ENCODE data around the gene RFX1.
"Not testable (repeated sequence)": the region's sequence is repeated elsewhere in the genome, so short reads cannot be mapped to it uniquely, and the experiment has no call there.

The RFX1 gene

DNA sequence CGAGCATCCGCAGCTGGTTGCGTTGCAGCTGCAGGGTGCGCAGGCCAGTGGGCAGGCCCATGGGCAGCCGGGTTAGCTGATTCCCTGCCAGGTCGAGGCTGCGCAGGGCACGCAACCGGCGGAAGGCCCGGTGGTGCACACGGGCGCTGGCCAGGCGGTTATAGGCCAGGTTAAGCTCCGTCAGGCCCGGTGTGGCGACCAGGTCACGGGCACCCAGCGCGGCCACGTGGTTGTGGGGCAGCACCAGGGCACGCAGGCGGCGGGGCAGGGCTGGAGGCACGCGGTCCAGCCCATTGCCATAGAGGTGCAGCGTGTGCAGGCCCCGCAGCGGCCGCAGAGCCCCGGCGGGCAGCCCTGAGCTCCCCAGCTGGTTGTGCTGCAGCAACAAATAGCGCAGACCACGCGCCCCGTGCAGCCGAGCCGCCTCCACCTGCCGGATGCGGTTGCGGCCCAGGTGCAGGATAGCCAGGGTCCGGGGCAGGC is 73.2 kb downstream of the RFX1 start:
- no peak for DNase-seq

DNA sequence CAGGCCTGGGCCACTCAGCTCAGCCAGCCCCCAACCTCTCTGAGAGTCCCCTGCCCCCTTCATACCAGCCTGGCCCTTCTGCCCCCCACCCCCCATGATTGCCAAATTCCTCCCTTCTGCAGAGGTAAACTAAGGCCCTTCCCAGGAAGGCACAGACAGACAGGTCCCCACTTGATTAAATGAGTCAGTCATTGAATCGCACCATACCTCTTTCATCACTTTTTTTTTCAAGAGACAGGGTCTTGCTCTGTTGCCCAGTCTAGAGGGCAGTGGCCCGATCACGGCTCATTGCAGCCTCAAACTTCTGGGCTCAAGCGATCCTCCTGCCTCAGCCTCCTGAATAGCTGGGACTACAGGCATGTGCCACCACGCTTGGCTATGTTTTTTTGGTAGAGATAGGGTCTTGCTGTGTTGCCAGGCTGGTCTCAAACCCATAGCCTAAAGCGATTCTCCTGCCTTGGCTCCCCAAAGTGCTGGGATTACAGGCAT is 73.9 kb downstream of the RFX1 start:
- DNase-seq: no peak

DNA sequence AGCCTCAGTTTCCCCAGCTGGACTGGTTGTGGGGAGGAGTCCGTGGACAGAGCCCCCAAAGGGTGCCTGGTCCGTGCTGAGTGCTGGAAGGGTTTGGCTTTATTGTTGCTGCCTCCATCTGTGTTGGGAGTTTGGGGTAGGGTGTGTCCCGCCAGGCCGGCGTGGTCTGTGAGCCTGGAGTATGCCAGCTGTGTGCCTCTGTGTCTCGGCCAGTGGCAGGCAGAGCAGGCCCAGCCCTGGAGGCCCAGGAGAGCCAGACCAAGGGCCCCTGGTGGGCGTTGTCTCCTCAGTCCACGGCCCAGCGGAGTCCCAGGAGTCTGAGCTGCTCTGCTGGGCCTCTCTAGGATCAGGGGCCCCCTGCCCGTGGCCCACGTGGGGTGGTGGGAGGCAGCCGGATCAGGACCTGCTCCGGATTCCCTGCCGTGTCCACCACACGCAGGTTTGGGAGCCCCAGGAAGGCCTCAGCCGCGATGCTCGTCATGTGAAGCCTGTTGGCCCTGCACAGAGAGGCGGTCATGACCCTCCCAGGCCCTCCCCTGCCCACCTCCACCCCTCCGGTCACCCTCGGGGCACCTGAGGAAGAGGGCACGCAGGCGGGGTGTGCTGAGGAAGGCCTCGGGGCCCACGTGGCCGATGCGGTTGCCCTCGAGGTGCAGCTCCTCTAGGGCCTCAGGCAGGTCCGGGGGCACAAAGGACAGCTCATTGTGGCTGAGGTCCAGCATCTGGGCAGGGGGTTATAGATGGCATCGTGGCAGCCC is 74.5 kb downstream of the RFX1 start:
- DNase-seq: no peak

DNA sequence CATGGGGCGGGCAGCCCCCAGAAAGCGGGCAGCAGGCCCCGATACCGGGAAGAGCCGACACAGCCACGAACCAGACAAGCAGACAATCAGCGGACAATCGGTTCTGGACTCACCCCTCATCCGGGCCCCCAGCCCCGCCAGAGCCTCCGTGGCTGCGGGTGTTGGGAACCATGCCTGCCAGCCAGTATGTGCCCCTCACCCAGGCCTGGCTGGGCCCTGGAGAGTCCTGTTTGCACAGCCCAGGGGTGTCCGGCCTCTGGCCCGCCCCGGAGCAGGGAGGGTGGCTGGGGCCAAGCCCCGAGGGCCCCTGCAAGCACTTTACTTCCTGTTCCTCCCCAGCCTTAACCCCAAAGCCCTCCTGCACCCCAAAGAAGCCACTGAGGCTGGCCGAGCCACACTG is 75.7 kb downstream of the RFX1 start:
- DNase-seq: no peak

DNA sequence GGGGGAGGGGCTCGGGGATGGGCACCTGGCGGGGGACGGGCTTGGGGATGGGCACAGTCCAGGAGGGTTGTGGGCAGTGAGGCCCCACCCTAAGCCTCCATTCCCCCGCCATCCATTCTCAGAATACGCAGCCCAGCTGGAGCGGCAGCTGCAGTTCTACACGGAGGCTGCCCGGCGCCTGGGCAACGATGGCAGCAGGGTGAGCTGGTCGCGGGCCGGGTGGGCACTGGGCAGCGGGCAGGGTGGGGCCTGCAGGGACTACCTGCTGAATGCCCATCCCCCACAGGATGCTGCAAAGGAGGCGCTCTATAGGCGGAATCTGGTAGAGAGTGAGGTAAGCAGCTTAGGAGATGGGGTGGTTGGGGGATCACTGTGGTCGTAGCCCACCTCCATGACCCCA is 76.2 kb downstream of the RFX1 start:
- no peak for DNase-seq

DNA sequence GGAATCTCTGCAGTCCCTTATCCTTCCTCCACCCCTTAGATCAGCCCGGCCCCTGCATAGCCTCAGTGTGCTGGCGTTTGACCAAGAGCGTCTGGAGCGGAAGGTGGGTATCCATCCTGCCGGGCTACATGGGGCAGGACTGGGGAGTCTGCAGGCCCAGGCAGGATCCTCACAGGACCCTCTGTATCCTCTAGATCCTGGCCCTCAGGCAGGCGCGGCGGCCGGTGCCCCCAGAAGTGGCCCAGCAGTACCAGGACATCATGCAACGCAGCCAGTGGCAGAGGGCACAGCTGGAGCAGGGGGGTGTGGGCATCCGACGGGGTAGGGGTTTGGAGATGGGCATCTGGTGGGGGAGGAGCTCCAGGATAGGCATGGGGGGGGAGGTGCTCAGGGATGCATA is 76.8 kb downstream of the RFX1 start:
- no peak for DNase-seq

DNA sequence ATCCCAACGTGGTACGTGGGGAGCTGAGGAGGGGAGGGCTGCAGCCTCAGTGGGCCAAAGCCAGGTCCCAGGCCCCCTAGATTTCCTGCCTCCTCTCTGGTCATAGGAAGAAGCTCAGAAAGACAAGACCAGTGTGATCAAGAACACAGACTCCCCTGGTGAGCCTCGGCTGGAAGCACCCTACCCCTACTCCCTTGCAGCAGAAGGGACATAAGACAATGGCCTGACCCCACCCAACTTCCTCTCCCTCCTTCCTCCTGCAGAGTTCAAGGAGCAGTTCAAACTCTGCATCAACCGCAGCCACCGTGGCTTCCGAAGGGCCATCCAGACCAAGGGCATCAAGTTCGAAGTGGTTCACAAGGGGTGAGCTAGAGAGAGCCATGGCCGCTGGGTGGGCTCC is 79.4 kb downstream of the RFX1 start:
- DNase-seq: no peak

DNA sequence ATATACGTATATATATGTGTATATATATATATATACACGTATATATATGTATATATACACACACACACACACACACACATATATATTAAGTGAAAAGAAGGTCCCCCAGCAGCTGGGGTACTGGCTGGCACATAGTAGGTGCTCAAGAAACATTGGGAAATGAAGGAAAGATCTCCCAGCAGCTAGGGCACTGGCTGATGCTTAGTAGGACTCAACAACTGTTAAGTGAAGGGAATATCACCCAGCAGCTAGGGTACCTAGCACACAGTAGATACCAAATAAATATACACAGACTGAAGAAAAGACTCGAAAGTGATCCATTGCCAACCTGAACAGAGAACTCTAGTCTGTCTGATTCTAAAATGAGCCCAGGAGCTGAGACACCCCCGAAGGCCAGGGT is 80.1 kb downstream of the RFX1 start:
- no peak for DNase-seq

DNA sequence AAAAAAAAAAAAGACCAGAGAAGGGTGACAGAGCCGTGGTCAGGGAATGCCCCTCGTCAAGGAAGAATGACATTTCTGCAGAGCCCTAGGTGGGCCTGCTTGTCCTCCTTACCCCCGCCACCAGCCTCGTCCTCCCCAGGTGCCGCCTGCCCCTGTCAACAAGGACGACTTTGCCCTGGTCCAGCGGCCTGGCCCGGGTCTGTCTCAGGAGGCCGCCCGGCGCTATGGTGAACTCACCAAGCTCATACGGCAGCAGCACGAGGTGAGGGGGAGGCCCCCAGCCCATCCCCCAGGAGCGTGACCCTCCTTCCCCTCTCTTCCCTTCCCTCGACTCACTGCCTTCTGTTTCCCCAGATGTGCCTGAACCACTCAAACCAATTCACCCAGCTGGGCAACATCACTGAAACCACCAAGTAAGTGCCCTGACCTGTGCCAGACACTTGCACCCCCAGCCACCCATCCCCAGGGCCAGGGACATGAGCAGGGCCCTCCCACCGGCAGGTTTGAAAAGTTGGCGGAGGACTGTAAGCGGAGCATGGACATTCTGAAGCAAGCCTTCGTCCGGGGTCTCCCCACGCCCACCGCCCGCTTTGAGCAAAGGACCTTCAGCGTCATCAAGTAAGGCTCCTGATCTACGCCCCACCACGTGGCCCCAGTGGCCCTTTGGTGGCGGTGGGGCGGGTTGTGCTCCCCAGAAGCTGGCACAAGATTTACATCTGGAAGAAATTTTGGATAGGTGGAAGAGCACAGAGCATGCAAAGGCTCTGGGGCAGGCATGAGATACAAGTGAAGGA is 82.7 kb downstream of the RFX1 start:
- DNase-seq: no peak

DNA sequence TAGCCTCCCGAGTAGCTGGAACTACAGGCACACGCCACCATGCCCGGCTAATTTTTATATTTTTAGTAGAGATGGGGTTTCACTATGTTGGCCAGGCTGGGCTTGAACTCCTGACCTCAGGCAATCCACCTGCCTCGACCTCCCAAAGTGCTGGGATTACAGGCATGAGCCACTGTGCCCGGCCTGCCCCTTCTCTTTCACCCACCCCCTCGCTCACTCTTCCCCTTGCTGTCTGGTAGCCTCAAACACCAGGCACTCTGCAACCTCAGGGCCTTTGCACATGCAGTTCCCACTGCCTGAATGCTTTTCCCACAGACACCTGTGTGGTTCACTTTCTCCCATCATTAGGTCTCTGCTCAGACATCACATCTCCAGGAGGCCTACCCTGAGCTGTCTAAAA is 84.0 kb downstream of the RFX1 start:
- not testable (repeated sequence) for DNase-seq

DNA sequence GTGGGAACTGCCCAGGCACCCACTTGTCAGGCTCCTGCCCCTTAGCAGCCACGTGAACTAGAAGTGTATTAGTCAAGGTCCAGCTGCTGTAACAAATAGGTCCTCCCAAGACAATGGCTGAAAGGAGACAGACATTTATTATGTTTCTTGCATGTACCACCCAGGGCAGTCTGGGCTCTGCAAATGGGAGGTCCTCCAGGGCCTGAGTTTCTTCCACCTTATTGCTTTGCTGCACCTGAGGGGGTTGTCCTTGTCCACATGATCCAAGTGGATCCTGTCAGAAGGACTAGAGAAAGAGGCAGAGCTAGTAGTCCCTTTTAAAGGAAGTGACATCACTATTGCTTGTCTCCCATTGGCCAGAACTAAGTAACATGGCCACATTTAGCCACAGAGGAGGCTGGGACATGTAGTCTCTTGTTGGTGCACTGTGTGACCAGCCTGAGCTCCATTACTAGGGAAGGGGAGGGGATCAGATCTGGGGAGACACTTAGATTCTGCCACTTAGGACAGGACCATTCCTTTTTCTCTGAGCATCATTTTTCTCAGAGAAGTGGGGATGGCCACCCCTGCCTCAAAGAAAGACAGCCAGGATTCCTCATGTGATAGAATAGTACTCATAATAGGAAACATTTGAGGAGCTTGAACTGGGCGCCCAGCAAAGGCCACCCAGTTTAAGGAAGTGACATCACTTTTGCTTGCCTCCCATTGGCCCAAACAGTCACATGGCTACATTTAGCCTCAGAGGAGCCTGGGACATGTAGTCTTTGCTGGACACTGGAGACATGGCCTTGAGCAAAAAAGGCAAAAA is 85.0 kb downstream of the RFX1 start:
- no peak for DNase-seq

DNA sequence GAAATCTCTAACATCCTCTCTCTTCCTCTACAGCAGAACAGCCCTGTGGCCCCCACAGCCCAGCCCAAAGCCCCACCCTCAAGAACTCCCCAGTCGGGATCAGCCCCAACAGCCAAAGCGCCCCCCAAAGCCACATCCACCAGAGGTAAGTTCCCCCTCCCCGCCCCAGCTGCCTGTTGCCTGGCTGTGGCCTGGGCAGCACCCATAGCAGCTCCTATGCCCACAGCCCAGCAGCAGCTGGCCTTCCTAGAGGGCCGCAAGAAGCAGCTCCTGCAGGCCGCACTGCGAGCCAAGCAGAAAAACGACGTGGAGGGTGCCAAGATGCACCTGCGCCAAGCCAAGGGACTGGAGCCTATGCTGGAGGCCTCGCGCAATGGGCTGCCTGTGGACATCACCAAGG is 85.6 kb downstream of the RFX1 start:
- no peak for DNase-seq

DNA sequence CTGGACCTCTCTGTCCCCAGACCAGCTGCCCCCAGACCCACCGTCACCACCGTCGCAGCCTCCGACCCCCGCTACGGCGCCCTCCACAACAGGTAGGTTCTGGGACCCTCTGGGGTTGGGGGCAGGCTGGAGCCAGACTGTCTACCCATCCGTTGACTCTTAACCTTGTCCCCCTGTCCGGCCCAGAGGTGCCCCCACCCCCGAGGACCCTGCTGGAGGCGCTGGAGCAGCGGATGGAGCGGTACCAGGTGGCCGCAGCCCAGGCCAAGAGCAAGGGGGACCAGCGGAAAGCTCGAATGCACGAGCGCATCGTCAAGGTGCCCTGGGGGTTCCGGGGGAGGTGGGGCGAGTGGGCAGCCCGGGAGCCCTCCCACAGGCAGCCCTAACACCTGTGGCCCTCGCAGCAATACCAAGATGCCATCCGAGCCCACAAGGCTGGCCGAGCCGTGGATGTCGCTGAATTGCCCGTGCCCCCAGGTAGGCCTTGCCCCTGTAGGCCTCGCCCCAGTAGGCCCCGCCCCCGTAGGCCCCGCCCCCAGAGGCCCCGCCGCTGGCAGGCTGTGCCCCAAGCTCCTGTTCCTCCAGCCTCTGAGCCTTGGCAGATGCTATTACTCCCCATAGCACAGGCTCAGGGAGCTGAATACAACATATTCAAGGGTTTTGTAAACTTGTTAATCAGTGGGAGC is 87.3 kb downstream of the RFX1 start:
- DNase-seq: no peak

DNA sequence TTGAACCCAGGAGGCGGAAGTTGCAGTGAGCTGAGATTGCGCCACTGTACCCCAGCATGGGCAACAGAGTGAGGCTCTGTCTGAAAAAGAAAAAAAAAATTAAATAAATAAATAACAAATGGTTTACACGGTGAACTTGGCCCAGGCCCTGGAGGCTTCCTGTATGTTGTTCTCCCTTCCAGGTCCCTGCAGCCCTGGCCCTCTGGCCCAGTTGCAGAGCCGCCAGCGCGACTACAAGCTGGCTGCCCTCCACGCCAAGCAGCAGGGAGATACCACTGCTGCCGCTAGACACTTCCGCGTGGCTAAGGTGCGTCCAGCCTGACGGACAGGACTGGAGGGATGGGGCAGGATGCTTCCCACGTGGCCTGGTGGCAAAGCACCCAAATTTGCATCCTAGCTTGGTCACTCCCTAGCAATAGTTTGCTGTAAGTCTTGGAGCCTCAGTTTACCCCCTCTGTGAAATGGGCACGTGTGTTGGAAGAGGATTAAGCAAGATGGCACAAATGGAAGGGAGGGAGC is 88.2 kb downstream of the RFX1 start:
- no peak for DNase-seq

DNA sequence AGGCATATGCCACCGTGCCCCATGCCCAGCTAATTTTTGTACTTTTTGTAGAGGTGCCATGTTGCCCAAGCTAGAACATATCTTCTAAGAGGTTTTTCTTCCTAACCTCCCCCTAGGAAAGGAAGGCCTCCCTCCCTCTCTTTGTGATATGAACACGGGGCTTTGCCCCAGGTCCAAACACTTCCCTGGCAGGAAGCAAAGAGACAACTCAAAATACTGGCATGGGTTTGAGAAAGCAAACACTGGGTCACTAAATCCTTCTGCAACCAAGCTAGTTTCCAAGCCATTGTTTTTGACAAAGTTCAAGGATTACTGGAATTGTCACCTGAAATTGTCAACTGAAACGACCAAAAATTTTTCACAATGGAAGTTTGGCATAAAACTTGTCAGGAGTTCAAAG is 91.3 kb downstream of the RFX1 start:
- no peak for DNase-seq

DNA sequence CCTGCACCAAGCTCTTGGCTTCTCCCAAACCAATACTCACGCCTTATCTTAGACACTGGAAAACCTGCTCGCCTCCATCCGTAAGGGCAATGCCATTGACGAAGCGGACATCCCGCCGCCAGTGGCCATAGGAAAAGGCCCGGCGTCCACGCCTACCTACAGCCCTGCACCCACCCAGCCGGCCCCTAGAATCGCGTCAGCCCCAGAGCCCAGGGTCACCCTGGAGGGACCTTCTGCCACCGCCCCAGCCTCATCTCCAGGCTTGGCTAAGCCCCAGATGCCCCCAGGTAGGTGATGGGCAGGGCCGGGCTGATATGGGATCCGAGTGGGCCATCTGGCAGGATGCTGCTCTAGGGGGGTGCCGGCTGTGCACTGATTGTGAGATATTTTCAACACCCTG is 92.8 kb downstream of the RFX1 start:
- no peak for DNase-seq
